HEK293T (cell line): Measurements from ENCODE around the gene AGBL1.

ENCODE experiments used
- ARNT ChIP-seq: fragments of 450-650 bp; IDR thresholded peaks from 2 replicates; pipeline ENCODE4 v1.6.1; 2017; ENCODE audit warnings: mild to moderate bottlenecking
- BHLHE40 ChIP-seq: fragments of 450-650 bp; IDR thresholded peaks from 2 replicates; pipeline ENCODE4 v1.6.1; 2016; ENCODE audit warnings: mild to moderate bottlenecking, moderate library complexity, borderline replicate concordance
- FOXA1 ChIP-seq: fragments of 450-650 bp; IDR thresholded peaks from 2 replicates; pipeline ENCODE4 v1.6.1; 2016; ENCODE audit warnings: mild to moderate bottlenecking
- FOXK2 ChIP-seq: fragments of 450-650 bp; IDR thresholded peaks from 2 replicates; pipeline ENCODE4 v1.6.1; 2016; ENCODE audit warnings: mild to moderate bottlenecking
- HDGF ChIP-seq: fragments of 450-650 bp; IDR thresholded peaks from 2 replicates; pipeline ENCODE4 v1.6.1; 2017; ENCODE audit warnings: antibody characterized with exemption, borderline replicate concordance
- L3MBTL2 ChIP-seq: fragments of 450-650 bp; conservative IDR thresholded peaks from 2 replicates; pipeline ENCODE4 v1.6.1; 2016; ENCODE audit warnings: mild to moderate bottlenecking
- SP1 ChIP-seq: fragments of 450-650 bp; IDR thresholded peaks from 2 replicates; pipeline ENCODE4 v1.6.1; 2017
- SUZ12 ChIP-seq: fragments of 450-650 bp; IDR thresholded peaks from 2 replicates; pipeline ENCODE4 v1.6.1; 2016; ENCODE audit warnings: mild to moderate bottlenecking
- TARDBP ChIP-seq: fragments of 450-650 bp; IDR thresholded peaks from 2 replicates; pipeline ENCODE4 v1.6.1; 2016

DNA sequence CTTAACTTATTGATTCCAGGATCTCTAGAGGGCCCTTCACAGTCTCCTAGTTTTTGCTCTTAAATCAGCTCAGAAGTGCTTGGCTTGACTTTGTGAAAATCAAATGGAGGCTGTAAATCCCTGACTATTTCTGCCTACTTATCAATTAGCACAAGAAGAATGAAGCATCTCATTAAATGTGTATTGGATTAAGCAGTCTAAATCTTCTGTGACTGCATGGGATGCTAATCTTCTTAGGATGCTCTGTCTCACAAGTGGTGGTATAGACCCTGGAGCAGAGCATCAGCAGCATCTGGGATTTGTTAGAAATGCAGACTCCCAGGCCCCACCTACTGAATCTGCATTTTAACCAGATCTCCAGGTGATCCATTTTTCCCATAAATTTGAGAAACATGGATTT is 488.7 kb downstream of the AGBL1 start:
- TF ChIP-seq FOXK2 = no peak
- no peak for TF ChIP-seq SUZ12
- TF ChIP-seq SP1 = no peak
- no peak for TF ChIP-seq TARDBP
- no peak for TF ChIP-seq L3MBTL2
- no peak for TF ChIP-seq ARNT
- TF ChIP-seq FOXA1 = no peak
- no peak for TF ChIP-seq BHLHE40
- TF ChIP-seq HDGF = no peak
